Measurements from ENCODE around the gene MYO1G. TPM values are rescaled to one million over a fixed set of nuclear protein-coding genes. Genes with fewer than 3 reads are reported as not detected.
A peak's percentile ranks its signal among the peaks of the same experiment; 100 is the strongest.

MYO1G gene
- total and polyA plus RNA-seq, 2 donors from 2014 or later: 0.60 to 14.3 TPM

GRCh38 chr7:44971902-44972441 is 6.8 kb downstream of the MYO1G start:
- FAIRE-seq: no peak
- no peaks in the 10 kb centered on the region for H3K27me3 ChIP-seq (ENCODE audit: control insufficient read depth, insufficient read depth, low read length)
- H3K4me1 ChIP-seq (ENCODE audit: control insufficient read depth in 2 of 3, insufficient read depth in 2 of 3, low read depth in 1 of 3, low read length in 3 of 3): no peaks in the 10 kb centered on the region
- no peak overlapping the region for H3K4me3 ChIP-seq (ENCODE audit: low read length in 3 of 3)
- no peak overlapping the region for H3K9ac ChIP-seq (ENCODE audit: low read length in 3 of 3)
- no peaks in the 10 kb centered on the region for H3K9me3 ChIP-seq (ENCODE audit: control insufficient read depth in 2 of 3, insufficient read depth in 1 of 3, low read length in 3 of 3)
- TF ChIP-seq CTCF (IDR thresholded peaks at IDR 0.05; ENCODE audit: borderline replicate concordance, extremely low read depth, insufficient read depth): no peak
- DNase-seq: peak in 1 of 5 donors; percentile 23
- no peak overlapping the region for H3K27ac ChIP-seq (ENCODE audit: low read depth in 2 of 2, low read length in 2 of 2)
- intact Hi-C loops (cut with DNase I): no loop called here
- no peaks in the 10 kb centered on the region for H3K36me3 ChIP-seq (ENCODE audit: control insufficient read depth in 2 of 3, insufficient read depth in 3 of 3, low read length in 3 of 3)

DNA sequence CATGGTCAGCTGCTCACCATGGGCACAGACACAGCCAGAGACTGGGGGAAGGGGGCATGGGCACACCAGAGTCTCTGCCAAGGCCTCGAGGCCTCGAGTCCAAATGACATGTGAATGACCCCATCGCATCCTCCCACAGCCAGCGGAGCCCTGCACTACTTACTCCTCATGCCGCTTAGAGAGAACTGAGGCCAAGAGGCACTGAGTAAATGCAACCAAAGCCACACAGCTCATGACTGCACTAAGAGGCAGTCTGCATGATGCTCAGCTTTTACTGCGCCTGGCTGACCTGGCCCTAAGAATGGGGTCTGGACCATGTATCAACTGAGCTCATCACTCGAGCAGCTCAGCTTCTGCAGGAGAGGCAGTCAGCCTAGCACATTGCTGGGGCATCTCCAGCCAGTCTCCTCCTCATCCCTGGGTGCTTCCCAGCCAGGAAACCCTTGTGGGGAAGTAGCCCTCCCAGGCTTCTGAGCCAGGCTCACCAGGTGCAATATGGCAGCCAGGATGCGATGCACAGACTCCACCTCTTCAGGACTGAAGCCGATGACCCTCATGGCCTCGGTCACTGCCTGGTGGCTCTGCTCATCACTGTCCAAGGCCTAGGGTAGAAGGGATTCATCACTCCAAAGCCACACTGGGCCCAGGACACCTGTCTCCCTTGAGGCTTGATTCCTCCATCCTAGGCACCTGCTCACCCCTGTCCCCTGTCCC is 7.5 kb downstream of the MYO1G start:
- TF ChIP-seq CTCF (IDR thresholded peaks at IDR 0.05; ENCODE audit: borderline replicate concordance, extremely low read depth, insufficient read depth): no peak
- no peak for FAIRE-seq
- H3K27me3 ChIP-seq (ENCODE audit: control insufficient read depth, insufficient read depth, low read length): no peaks in the 10 kb centered on the region
- no peak overlapping the region for H3K4me3 ChIP-seq (ENCODE audit: low read length in 3 of 3)
- DNase-seq: peak in 2 of 5 donors; percentile 18 to 39
- H3K36me3 ChIP-seq (ENCODE audit: control insufficient read depth in 2 of 3, insufficient read depth in 3 of 3, low read length in 3 of 3): no peaks in the 10 kb centered on the region
- no peaks in the 10 kb centered on the region for H3K4me1 ChIP-seq (ENCODE audit: control insufficient read depth in 2 of 3, insufficient read depth in 2 of 3, low read depth in 1 of 3, low read length in 3 of 3)
- no peaks in the 10 kb centered on the region for H3K9me3 ChIP-seq (ENCODE audit: control insufficient read depth in 2 of 3, insufficient read depth in 1 of 3, low read length in 3 of 3)
- H3K9ac ChIP-seq (ENCODE audit: low read length in 3 of 3): no peak overlapping the region
- intact Hi-C loops (cut with DNase I): no loop called here
- H3K27ac ChIP-seq (ENCODE audit: low read depth in 2 of 2, low read length in 2 of 2): no peak overlapping the region

GRCh38 chr7:44970523-44971051 is 8.2 kb downstream of the MYO1G start:
- intact Hi-C loops (cut with DNase I): no loop called here

More at GRCh38 chr7:44970523-44971051, 8.2 kb downstream of the MYO1G start:
- Histone ChIP-seq H3K36me3 (ENCODE audit: control insufficient read depth in 2 of 3, insufficient read depth in 3 of 3, low read length in 3 of 3) (no peaks in the 10 kb centered on the region), H3K9me3 (ENCODE audit: control insufficient read depth in 2 of 3, insufficient read depth in 1 of 3, low read length in 3 of 3) (no peaks in the 10 kb centered on the region), H3K4me1 (ENCODE audit: control insufficient read depth in 2 of 3, insufficient read depth in 2 of 3, low read depth in 1 of 3, low read length in 3 of 3) (no peaks in the 10 kb centered on the region), H3K27ac (ENCODE audit: low read depth in 2 of 2, low read length in 2 of 2) (no peak overlapping the region), H3K4me3 (ENCODE audit: low read length in 3 of 3) (no peak overlapping the region), H3K27me3 (ENCODE audit: control insufficient read depth, insufficient read depth, low read length) (no peaks in the 10 kb centered on the region), H3K9ac (ENCODE audit: low read length in 3 of 3) (no peak overlapping the region)
- DNase-seq (peak in 2 of 5 donors; percentile 30 to 56), FAIRE-seq (no peak)
- TF ChIP-seq CTCF (IDR thresholded peaks at IDR 0.05; ENCODE audit: borderline replicate concordance, extremely low read depth, insufficient read depth): no peak
